Fibroblast of upper back skin (primary cell): ENCODE results near the gene UGT1A9.
"Not testable (repeated sequence)": the region's sequence is repeated elsewhere in the genome, so short reads cannot be mapped to it uniquely, and the experiment has no call there.

Experiments used
- DNase-seq: peaks from one replicate; pipeline ENCODE4 v3.0.0-alpha.2; 2013

Gene UGT1A9

GRCh38 chr2:233671290-233672161, at the start of gene UGT1A9:
Gene UGT1A9, plus strand, starts transcription at chr2:233671898. Its CDS starts 37 bp downstream, at chr2:233671935.
- no peak for DNase-seq

DNA sequence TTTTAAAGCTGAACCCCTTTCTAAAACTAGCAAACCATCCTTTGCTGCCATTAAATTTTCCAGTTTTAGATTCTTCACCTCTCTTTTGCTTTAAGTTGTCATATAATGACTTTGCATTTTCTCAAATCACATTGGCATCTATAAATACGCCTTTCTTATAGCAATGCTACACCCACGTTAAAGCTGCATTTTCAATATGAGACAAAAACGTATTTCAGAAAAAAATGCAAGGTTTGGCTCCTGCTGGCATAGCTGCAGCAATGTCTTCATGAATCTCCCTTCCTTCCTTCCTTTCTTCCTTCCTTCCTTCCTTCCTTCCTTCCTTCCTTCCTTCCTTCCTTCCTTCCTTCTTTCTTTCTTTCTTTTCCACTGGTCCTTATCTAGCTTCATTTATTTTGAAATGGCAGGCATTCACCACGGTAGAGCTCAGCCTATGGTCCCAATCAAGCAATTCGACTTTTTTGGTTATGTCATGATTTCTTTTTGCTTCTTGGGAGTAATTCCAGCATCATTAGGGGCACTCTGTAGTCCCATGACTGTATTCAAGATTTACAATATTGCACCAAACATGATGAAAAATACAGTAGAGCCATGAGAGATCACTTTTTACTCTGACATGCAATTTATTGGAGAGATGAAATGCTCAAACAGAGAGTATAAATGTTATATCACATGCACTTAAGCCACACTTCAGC, 44.2 kb upstream of the UGT1A9 start:
- DNase-seq, result no peak

DNA sequence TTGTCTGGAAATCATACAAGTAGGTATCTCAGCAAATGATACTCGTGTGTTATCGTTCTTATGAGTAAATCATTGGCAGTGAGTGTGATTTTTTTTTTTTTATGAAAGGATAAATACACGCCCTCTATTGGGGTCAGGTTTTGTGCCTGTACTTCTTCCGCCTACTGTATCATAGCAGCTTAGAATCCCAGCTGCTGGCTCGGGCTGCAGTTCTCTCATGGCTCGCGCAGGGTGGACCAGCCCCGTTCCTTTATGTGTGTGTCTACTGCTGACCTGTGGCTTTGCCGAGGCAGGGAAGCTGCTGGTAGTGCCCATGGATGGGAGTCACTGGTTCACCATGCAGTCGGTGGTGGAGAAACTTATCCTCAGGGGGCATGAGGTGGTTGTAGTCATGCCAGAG, 35.4 kb upstream of the UGT1A9 start, which contains the start of gene UGT1A10:
TSS of gene UGT1A10 (plus strand) at position 143 of the 400 bp plus-strand sequence. CDS start at position 218, 75 bp downstream.
- DNase-seq, result not testable (repeated sequence)

DNA sequence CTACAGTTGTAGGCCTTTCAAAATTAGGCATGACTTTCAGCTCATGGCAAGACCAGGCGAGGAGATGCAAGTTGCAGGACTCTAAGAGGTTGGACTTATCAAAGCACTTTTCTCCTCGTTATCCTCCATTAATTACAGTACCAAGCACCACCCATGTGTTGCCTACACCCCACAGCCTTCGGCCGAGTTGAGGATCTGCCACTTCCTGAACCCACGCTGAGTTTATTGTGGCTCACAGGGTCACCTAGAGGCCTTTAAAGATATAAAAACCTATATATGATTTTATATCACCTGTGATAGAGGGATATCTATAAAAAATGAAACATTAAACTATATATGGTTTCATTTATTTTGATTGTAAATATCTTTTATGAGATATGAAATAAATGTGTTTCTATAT, 32.9 kb upstream of the UGT1A9 start:
- no peak for DNase-seq

DNA sequence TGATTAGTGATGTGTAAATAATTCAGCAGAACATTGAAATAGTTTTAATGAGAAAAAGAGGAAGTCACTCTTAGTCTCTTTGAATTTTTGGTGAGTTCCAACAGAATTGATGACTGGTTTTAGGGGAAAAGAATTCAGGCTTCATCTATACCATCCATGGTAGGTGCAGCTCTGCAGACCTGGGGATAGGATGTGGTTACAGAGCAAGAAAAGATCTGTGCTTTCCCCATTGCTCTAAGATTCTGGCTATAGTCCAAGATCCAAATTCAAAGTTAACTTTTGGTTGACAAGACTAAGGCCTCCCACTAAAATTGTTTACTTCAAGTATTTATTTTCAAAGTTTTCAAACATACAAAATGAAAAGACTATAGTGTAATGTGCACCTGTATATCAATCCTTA, 31.8 kb upstream of the UGT1A9 start:
- DNase-seq, result no peak

DNA sequence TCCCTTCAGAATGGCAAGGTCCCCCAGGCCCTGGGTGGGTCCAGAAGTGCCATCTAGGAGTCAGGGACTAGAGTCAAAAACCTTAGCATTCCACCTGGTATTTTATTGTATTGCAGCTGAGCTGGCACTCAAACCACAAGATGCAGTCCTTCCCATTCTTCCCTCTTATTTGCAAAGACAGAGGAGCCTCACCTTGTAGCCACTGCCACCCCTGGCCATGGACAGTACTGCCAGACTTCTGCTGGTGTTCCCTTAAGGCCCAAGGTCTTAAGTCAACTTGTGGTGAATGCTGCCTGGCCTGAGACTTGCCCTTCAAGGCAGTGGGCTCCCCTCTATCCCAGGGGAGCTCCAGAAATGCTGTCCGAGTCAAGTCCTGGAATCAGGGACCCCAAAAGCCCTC, 28.6 kb upstream of the UGT1A9 start:
- no peak for DNase-seq

GRCh38 chr2:233646033-233646432, 25.7 kb upstream of the UGT1A9 start:
- not testable (repeated sequence) for DNase-seq

DNA sequence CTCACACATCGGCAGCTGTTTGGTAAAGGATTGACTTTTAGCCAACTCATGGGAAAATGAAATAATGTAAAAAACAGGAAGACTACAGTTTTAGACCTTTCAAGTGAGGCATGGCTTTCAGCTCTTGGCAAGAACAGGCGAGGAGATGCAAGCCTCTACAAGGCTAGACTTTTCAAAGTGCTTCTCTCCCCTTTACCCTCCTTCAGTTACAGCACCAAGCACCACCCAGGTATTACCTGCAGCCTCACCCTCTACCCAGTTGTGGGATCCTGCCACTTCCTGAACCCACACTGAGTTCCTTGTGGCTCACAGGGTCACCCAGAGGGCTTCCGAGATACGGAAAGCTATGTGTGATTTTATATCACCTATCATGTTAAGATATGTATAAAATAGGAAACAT, 20.7 kb upstream of the UGT1A9 start:
- DNase-seq, result no peak

DNA sequence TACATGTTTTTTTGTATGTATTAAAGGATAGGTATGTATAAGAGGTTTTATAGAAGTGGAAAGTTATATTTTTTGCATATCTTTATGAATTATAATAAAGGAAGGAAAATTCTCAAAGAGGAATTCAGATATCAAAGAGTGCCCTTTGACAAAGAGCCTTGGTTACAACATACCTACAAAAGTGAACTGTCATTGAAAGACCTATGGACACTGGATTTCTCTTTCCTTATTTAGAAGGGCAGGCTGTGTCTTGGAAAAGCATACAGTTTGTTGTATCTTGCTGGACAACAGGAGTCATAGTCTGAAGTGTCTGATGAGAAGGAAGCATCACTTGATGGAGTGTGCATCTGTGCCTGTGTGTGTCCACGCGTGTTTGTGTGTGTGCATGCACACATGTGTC, 20.3 kb upstream of the UGT1A9 start:
- DNase-seq, result no peak

DNA sequence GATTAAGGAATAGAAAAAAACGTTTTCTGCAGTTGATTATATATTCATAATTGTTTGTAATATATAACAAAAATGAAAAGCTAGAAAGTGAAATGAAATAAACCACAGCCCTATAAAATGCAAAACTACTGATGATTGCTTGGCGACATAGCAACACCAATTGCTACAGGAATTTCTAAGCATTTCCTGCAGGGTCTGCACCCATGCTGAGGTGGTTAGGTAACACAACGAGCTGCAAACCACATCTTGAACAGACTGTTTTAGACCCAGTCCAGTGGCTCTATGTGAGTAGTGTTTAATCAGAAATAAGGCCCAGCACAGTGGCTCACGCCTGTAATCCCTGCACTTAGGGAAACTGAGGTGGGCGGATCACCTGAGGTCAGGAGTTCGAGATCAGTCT, 17.2 kb upstream of the UGT1A9 start:
- DNase-seq, result no peak

- DNase-seq, result no peak
Measured at GRCh38 chr2:233655043-233655442, 16.7 kb upstream of the UGT1A9 start.

GRCh38 chr2:233655943-233656342, 15.8 kb upstream of the UGT1A9 start:
- DNase-seq, result not testable (repeated sequence)

GRCh38 chr2:233656443-233656842, 15.3 kb upstream of the UGT1A9 start:
- DNase-seq, result no peak

DNA sequence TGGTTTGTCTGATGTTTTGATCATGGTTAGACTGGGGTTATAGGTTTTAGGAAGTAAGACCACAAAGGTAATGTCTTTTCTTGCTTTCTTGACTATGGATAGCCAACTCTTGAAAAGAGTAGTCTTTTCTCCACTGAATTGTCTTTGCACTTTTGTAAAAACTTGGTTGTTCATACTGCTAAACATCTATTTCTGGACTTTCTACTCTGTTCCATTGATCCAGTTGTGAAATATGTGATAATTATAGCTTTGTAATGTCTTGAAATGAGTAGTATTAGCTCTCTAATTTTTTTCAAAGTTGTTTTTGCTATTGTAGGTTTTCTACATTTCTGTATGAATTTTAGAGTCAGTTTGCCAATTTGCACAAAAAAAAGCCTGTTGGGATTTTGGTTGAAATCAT, 13.1 kb upstream of the UGT1A9 start:
- no peak for DNase-seq

- DNase-seq, result no peak
Measured at GRCh38 chr2:233663911-233664310, 7.8 kb upstream of the UGT1A9 start.

DNA sequence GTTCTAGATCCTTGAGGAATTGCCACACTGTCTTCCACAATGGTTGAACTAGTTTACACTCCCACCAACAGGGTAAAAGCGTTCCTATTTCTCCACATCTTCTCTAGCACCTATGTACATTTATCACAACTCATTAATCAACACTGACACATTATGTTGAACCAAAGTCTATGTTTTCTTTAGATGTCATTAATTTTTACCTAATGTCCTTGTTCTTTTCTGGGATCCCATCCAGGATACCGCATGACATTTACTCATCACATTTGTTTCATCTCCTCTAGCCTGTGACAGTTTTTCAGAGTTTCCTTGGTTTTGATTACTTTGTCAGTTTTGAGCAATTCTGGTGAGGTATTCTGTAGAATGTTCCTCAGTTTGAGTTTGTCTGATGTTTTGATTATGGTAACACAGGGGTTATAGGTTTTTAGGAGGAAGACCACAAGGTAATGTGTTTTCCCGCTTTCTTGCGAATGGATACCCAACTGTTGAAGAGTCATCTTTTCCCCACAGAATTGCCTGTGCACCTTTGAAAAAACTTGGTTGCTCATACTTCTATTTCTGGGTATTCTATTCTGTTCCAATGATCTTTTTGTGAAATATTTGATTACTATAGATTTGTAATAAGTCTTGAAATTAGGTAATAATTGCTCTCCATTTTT, 3.0 kb upstream of the UGT1A9 start:
- no peak for DNase-seq

DNA sequence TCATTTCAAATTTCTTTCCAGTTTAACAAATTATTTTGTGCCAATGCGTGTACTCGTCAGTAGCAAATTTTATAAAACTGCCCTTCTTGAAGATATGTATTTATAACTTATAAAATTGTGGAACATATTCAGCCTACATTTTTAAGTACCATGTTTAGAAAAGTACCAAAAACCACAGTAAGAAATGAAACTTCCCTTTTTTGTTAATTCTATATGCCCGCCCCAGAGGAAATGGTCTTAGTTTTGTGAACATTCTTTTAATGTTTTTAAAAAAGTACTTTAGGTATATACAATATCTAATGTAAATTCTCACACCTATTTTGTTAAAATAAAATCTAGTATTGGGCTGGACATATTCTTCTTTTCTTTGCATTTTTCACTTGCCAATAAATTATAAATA, 1.2 kb downstream of the UGT1A9 start:
- DNase-seq, result no peak

GRCh38 chr2:233673896-233674295, 2.2 kb downstream of the UGT1A9 start:
- DNase-seq, result no peak

- no peak for DNase-seq
Measured at GRCh38 chr2:233674314-233674713, 2.6 kb downstream of the UGT1A9 start.

- no peak for DNase-seq
Measured at GRCh38 chr2:233674995-233675394, 3.3 kb downstream of the UGT1A9 start.

DNA sequence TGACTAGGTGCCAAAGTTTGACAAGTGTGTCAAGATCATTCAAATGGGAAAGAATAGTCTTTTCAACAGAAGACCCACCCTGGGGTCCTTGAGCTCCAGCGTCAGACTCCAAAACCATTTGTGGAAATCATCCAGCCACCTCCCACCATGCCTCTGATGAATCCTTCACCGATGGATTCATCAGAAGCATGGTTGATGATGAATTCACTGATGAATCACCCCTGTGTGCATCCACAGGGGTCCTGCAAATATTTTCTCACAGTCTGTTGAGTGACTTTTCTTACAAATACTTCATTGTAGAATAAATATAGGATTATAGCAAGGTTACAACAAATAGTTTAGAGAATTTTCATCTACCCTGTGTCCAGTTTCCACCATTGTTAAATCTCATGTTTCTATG, 4.3 kb downstream of the UGT1A9 start:
- DNase-seq, result peak; percentile 1

GRCh38 chr2:233679196-233679595, 7.5 kb downstream of the UGT1A9 start:
- DNase-seq, result no peak

DNA sequence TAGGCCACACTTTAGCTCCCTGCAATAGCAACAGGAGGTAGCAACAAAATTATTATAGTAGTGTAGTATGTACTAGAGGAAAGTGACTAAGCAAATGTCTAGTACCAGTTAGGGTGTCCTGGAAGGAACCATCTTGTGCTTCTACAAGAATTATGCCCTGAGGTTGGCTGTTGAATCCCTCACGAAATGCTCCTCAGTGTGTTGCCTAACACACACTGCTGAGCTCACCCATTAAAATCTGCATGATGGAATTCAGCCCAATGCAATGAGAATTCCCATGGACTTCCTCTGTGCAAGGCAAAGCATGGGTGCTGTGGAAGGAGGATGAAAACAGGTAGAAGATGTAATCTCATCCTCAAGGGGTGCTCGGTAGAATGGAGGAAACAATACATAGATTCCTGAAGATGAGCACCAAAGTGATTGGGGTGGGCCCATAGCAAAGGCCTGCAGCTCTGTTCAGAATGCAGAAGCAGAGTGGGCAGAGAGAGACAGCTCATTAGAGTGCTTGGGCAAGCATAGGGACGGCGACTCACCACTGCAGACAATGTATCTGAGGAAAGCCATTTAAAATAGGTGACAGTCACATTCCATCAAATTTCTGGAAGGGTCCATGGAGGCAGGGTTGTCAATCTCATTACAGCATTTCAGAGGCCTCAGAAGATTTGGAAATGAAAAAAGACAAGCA, 8.8 kb downstream of the UGT1A9 start:
- no peak for DNase-seq
